Cardiac septum (tissue), 1 donor: Measurements from ENCODE around the gene TMPRSS2. TPM values are rescaled to one million over a fixed set of nuclear protein-coding genes. Genes with fewer than 3 reads are reported as not detected.

Experiments
- total RNA-seq: library from RNA; stranded (reverse); fragmentation: NEBNext Ultra II Directional; extraction: Animal tissue kit (Norgen Biotek cat#: 25700); gene quantifications from one replicate; pipeline ENCODE4 v1.2.1, GENCODE V29; 2021
- donor health status: DM: no; HTN: no; CAD: no.

TMPRSS2 gene
- total RNA-seq, 1 donor from 2014 or later: not detected

Other genes starting within 250 kb of the TMPRSS2 start
- not detected for gene FAM3B, start 191.4 kb downstream of the TMPRSS2 start, total RNA-seq
- 5.0 TPM for gene MX2, start 146.1 kb downstream of the TMPRSS2 start, total RNA-seq
- gene MX1, start 81.9 kb downstream of the TMPRSS2 start, total RNA-seq: 11.0 TPM